Measurements from ENCODE around the gene GSG1L2. TPM values are rescaled to one million over a fixed set of nuclear protein-coding genes. Genes with fewer than 3 reads are reported as not detected.

The GSG1L2 gene
- total RNA-seq, 4 donors from 2014 or later, result not detected

DNA sequence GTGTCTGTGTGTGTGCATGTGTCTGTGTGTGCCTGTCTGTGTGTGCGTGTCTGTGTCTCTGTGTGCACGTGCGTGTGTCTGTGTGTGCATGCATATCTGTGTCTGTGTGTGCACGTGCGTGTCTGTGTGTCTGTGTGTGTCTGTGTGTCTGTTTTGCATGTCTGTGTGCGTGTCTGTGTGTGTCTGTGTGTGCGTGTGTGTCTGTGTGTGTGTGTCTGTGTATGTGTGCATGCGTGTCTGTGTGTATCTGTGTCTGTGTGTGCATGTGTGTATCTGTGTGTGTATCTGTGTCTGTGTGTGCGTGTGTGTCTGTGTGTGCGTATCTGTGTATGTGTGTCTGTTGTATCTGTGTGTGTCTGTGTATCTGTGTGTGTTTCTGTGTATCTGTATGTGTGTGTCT is 5.4 kb downstream of the GSG1L2 start:
- no peak overlapping the region for H3K27ac ChIP-seq
- WGBS, 2 donors, result 67 to 72% methylated on average over 7 to 10 of the region's 10 CpGs

DNA sequence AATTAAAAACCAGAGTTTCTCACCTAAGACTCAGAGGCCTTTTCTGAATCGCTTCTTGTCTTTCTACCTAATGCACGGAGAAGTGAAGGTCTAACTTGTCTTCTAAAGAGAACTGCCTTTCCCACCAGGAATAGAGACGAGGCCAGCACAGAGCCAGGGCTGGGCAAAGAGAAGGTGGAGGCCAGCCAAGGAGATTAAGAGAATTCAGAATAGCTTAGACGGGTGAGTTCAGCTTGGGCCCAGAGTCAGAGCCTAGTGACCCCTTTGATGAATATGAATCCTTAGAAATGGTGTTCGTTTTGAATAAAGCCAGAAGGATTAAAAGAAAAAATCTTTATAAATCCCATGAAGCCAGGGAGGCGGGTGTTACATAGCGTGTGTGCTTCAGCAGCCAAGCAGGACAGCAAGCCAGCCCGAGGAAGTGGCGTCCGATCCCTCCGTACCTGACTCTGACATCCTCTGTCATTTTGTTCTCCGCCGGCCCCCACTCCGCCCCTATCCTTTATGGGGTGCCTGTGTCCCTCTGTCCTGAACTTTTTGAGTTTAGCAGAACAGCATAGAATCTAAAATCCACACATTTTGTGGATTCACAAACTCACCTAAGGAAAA is 7.4 kb downstream of the GSG1L2 start:
- WGBS, 2 donors, result 72 to 74% methylated on average over 14 of the region's 14 CpGs
- Histone ChIP-seq H3K4me3 (no peak overlapping the region), H3K9me3 (peaks cover 0 to 6% (median 0%) of the 10 kb centered on the region in 4 donors), H3K36me3 (no peaks in the 10 kb centered on the region), H3K4me1 (no peaks in the 10 kb centered on the region), H3K27me3 (no peaks in the 10 kb centered on the region), H3K27ac (no peak overlapping the region)
- TF ChIP-seq, protein P1, sequence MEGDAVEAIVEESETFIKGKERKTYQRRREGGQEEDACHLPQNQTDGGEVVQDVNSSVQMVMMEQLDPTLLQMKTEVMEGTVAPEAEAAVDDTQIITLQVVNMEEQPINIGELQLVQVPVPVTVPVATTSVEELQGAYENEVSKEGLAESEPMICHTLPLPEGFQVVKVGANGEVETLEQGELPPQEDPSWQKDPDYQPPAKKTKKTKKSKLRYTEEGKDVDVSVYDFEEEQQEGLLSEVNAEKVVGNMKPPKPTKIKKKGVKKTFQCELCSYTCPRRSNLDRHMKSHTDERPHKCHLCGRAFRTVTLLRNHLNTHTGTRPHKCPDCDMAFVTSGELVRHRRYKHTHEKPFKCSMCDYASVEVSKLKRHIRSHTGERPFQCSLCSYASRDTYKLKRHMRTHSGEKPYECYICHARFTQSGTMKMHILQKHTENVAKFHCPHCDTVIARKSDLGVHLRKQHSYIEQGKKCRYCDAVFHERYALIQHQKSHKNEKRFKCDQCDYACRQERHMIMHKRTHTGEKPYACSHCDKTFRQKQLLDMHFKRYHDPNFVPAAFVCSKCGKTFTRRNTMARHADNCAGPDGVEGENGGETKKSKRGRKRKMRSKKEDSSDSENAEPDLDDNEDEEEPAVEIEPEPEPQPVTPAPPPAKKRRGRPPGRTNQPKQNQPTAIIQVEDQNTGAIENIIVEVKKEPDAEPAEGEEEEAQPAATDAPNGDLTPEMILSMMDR (IDR thresholded peaks at IDR 0.05), result no peak
- TF ChIP-seq EP300 (IDR thresholded peaks at IDR 0.05), result no peak
- TF ChIP-seq POLR2A (IDR thresholded peaks at IDR 0.05), result no peak
- DNase-seq (ENCODE audit: low spot score in 2 of 2), result no peak

More for the DNA sequence above, 5.4 kb downstream of the GSG1L2 start:
- no peaks in the 10 kb centered on the region for H3K27me3 ChIP-seq
- no peak for DNase-seq (ENCODE audit: low spot score in 2 of 2)
- no peak overlapping the region for H3K4me3 ChIP-seq
- TF ChIP-seq POLR2A (IDR thresholded peaks at IDR 0.05), result no peak
- no peak for TF ChIP-seq EP300 (IDR thresholded peaks at IDR 0.05)
- TF ChIP-seq, protein P1 (IDR thresholded peaks at IDR 0.05), result no peak
- H3K9me3 ChIP-seq, result no peaks in the 10 kb centered on the region
- H3K36me3 ChIP-seq, result no peaks in the 10 kb centered on the region
- H3K4me1 ChIP-seq, result no peaks in the 10 kb centered on the region

DNA sequence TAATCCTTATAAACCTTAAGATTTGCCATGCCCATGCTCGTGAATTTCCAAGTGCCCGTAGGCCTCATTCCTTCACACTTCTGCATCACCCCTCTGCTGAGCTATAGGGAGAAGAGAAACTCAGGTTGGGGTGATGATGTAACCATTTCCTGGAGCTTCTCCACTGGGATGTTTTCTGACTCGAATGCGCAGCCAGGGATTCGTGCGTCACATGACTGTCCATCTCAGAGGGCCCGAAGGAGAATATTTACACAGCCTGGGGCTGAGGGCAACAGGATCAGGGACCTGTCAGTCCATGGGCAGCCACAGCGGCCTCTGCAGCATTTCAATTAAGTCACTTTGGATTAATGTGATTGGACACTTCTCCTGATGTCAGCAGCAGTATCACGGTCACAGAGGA is 8.7 kb downstream of the GSG1L2 start:
- TF ChIP-seq EP300 (IDR thresholded peaks at IDR 0.05) (no peak), POLR2A (IDR thresholded peaks at IDR 0.05) (no peak)
- TF ChIP-seq, protein P1 (IDR thresholded peaks at IDR 0.05), result no peak
- Histone ChIP-seq H3K27me3 (no peaks in the 10 kb centered on the region), H3K4me1 (no peaks in the 10 kb centered on the region), H3K9me3 (peaks cover 0 to 6% (median 0%) of the 10 kb centered on the region in 4 donors), H3K4me3 (no peak overlapping the region), H3K27ac (no peak overlapping the region), H3K36me3 (no peaks in the 10 kb centered on the region)
- no peak for DNase-seq (ENCODE audit: low spot score in 2 of 2)
- WGBS, 2 donors, result 83% methylated on average over 9 of the region's 9 CpGs

DNA sequence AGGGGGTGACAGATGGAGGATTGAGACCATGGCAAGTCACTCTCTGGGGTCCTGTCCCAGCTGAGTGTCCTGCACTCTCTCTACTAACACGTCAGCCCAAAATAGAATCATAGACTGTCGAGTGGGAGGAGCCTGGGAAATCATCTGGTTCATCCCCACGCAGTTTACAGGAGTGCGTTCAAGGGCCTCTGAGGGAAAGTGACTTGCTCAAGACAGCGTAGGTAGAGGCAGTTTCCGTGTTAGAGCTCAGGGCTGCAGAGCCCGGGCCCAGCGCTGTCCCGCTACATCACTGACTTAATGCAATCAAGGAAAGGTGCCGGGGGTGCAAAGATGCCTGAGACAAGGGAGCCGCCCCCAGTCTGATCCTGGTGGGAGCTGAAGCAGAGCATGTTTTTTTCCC is 10.3 kb downstream of the GSG1L2 start:
- 80 to 86% methylated on average over 10 to 11 of the region's 11 CpGs for WGBS, 2 donors
- H3K4me1 ChIP-seq, result no peaks in the 10 kb centered on the region

DNA sequence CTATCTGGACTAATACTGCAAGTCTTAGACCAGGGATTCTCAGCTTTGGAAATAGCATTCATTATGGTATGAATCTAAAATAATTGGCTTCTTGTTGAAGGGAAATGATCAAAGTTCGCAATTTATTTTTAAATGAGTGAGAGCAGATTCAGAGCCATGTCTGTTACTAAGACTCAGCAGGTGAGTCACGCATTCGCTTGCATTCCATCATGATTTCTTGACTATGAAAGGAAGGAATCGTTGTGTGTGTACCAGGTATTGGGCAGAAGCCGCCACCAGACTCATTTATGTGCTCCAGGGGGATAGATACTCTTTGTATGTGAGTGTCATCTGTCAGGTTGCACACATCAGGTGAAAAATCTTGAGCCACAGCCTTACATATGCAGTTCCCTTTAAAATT is 10.8 kb downstream of the GSG1L2 start:
- TF ChIP-seq, protein P1 (IDR thresholded peaks at IDR 0.05), result no peak
- TF ChIP-seq EP300 (IDR thresholded peaks at IDR 0.05) (no peak), POLR2A (IDR thresholded peaks at IDR 0.05) (no peak)
- WGBS, 2 donors, result 86 to 89% methylated on average over 5 of the region's 5 CpGs
- Histone ChIP-seq H3K4me3 (no peak overlapping the region), H3K9me3 (peaks cover 0 to 6% (median 0%) of the 10 kb centered on the region in 4 donors), H3K27ac (no peak overlapping the region), H3K36me3 (no peaks in the 10 kb centered on the region), H3K27me3 (no peaks in the 10 kb centered on the region), H3K4me1 (no peaks in the 10 kb centered on the region)
- no peak for DNase-seq (ENCODE audit: low spot score in 2 of 2)

More for the DNA sequence above, 10.3 kb downstream of the GSG1L2 start:
- Histone ChIP-seq H3K4me3 (no peak overlapping the region), H3K27ac (no peak overlapping the region), H3K36me3 (no peaks in the 10 kb centered on the region), H3K27me3 (no peaks in the 10 kb centered on the region), H3K9me3 (peaks cover 0 to 6% (median 0%) of the 10 kb centered on the region in 4 donors)
- TF ChIP-seq EP300 (IDR thresholded peaks at IDR 0.05) (no peak), POLR2A (IDR thresholded peaks at IDR 0.05) (no peak)
- TF ChIP-seq, protein P1 (IDR thresholded peaks at IDR 0.05), result no peak
- DNase-seq (ENCODE audit: low spot score in 2 of 2), result no peak

Measured in tibial nerve (tissue), 4 donors.